GM23338 (cell line): ENCODE data around the gene ST6GALNAC3. TPM values are rescaled to one million over a fixed set of nuclear protein-coding genes. Genes with fewer than 3 reads are reported as not detected.

Experiments
- ATAC-seq: fragments of 200-7000 bp; cut with Tn5 transposase; 3 replicates; pipeline ENCODE4 v1.9.1; 2020
- DNase-seq: peaks from one replicate; pipeline ENCODE4 v3.0.0-alpha.2; 2015; ENCODE audit warnings: low spot score
- H2AFZ ChIP-seq: fragments of 200-600 bp; sonication (generic); 2 replicates; pipeline ENCODE4 v1.8.0; 2016; ENCODE audit warnings: antibody characterized with exemption, mild to moderate bottlenecking, moderate library complexity
- H3F3A ChIP-seq: fragments of 200-600 bp; sonication (generic); replicated peaks from 2 replicates; pipeline ENCODE4 v1.8.0; 2017; ENCODE audit warnings: antibody characterized with exemption, mixed run types, low read depth
- H3K27ac ChIP-seq: fragments of 200-600 bp; sonication (generic); 2 replicates; pipeline ENCODE4 v1.6.1; 2016; ENCODE audit warnings: low read depth
- H3K27me3 ChIP-seq: fragments of 200-600 bp; sonication (generic); 2 replicates; pipeline ENCODE4 v1.8.0; 2016; ENCODE audit warnings: mild to moderate bottlenecking, mixed run types, moderate library complexity; ENCODE audit not compliant: insufficient read depth
- H3K36me3 ChIP-seq: fragments of 200-600 bp; sonication (generic); 2 replicates; pipeline ENCODE4 v1.8.0; 2016; ENCODE audit warnings: mild to moderate bottlenecking; ENCODE audit not compliant: insufficient read depth
- H3K4me1 ChIP-seq: fragments of 200-600 bp; sonication (generic); 2 replicates; pipeline ENCODE4 v1.8.0; 2016; ENCODE audit warnings: mild to moderate bottlenecking, moderate library complexity; ENCODE audit not compliant: insufficient read depth
- H3K4me2 ChIP-seq: fragments of 200-600 bp; sonication (generic); 2 replicates; pipeline ENCODE4 v1.7.1; 2017; ENCODE audit warnings: mixed run types
- H3K4me3 ChIP-seq: fragments of 200-600 bp; sonication (generic); 2 replicates; pipeline ENCODE4 v1.6.1; 2016; ENCODE audit warnings: mixed run types
- H3K79me2 ChIP-seq: fragments of 200-600 bp; sonication (generic); replicated peaks from 2 replicates; pipeline ENCODE4 v1.8.0; 2017; ENCODE audit warnings: mild to moderate bottlenecking; ENCODE audit not compliant: insufficient read depth
- H3K9me2 ChIP-seq: fragments of 200-600 bp; sonication (generic); 2 replicates; pipeline ENCODE4 v1.8.0; 2017; ENCODE audit not compliant: insufficient read depth
- H4K20me1 ChIP-seq: fragments of 200-600 bp; sonication (generic); replicated peaks from 2 replicates; pipeline ENCODE4 v1.8.0; 2017; ENCODE audit warnings: mild to moderate bottlenecking; ENCODE audit not compliant: insufficient read depth
- H3K27ac Mint-ChIP-seq: 2 replicates; pipeline ENCODE4 v1.8.0; 2020; ENCODE audit warnings: inconsistent platforms, mild to moderate bottlenecking, moderate library complexity, mixed read lengths
- H3K27me3 Mint-ChIP-seq: 3 replicates; pipeline ENCODE4 v1.8.0; 2022; ENCODE audit warnings: low read depth, mild to moderate bottlenecking, moderate library complexity, mixed read lengths, inconsistent platforms; ENCODE audit not compliant: insufficient read depth, poor library complexity
- H3K36me3 Mint-ChIP-seq: 3 replicates; pipeline ENCODE4 v1.8.0; 2021; ENCODE audit warnings: low read depth, mild to moderate bottlenecking, inconsistent platforms, moderate library complexity, mixed read lengths
- H3K4me1 Mint-ChIP-seq: 3 replicates; pipeline ENCODE4 v1.8.0; 2020; ENCODE audit warnings: mild to moderate bottlenecking, inconsistent platforms, mixed read lengths
- H3K4me3 Mint-ChIP-seq: 3 replicates; pipeline ENCODE4 v1.8.0; 2021; ENCODE audit warnings: moderate library complexity, mild to moderate bottlenecking, inconsistent platforms, mixed read lengths
- H3K9me3 Mint-ChIP-seq: 3 replicates; pipeline ENCODE4 v1.8.0; 2020; ENCODE audit warnings: moderate library complexity, mild to moderate bottlenecking, inconsistent platforms, mixed read lengths
- CREB1 ChIP-seq: fragments of 250-450 bp; sonication (Bioruptor Pico); IDR thresholded peaks from 2 replicates; pipeline ENCODE4 v1.5.0; 2020; ENCODE audit warnings: low read depth, mild to moderate bottlenecking, moderate library complexity
- CTCF ChIP-seq, 2 experiments: fragments of 200-600 bp in 1 of 2; sonication (generic) in 1 of 2; conservative IDR thresholded peaks; 2 replicates each; pipeline versions ENCODE4 v1.5.1 to v1.6.1; 2016 to 2017; ENCODE audit warnings: antibody characterized with exemption in 2 of 2, low read depth in 2 of 2, mild to moderate bottlenecking in 2 of 2, moderate library complexity in 1 of 2
- ETS1 ChIP-seq: IDR thresholded peaks from 2 replicates; pipeline ENCODE4 v1.6.1; 2016; ENCODE audit warnings: antibody characterized with exemption
- EZH2 ChIP-seq: fragments of 200-600 bp; sonication (generic); IDR thresholded peaks from one replicate; pipeline ENCODE4 v1.8.0; 2017; ENCODE audit warnings: antibody characterized with exemption, mild to moderate bottlenecking, low read depth; ENCODE audit not compliant: unreplicated experiment
- EZH2phosphoT487 ChIP-seq: fragments of 200-600 bp; sonication (generic); IDR thresholded peaks from one replicate; pipeline ENCODE4 v1.8.1; 2018; ENCODE audit warnings: antibody characterized with exemption; ENCODE audit not compliant: unreplicated experiment
- JUNB ChIP-seq: IDR thresholded peaks from one replicate; pipeline ENCODE4 v1.6.1; 2016; ENCODE audit warnings: antibody characterized with exemption; ENCODE audit not compliant: unreplicated experiment
- NANOG ChIP-seq: IDR thresholded peaks from 2 replicates; pipeline ENCODE4 v1.6.1; 2016; ENCODE audit warnings: antibody characterized with exemption, borderline replicate concordance
- POLR2AphosphoS5 ChIP-seq: IDR thresholded peaks from 2 replicates; pipeline ENCODE4 v1.6.1; 2016; ENCODE audit warnings: antibody characterized with exemption, low read depth
- REST ChIP-seq: IDR thresholded peaks from one replicate; pipeline ENCODE4 v1.6.1; 2018; ENCODE audit warnings: antibody characterized with exemption; ENCODE audit not compliant: unreplicated experiment
- STAT1 ChIP-seq: IDR thresholded peaks from one replicate; pipeline ENCODE4 v1.6.1; 2016; ENCODE audit warnings: antibody characterized with exemption; ENCODE audit not compliant: unreplicated experiment
- ZNF114 ChIP-seq: fragments of 250-450 bp; sonication (Bioruptor Pico); IDR thresholded peaks from 2 replicates; pipeline ENCODE4 v1.5.0; 2020; ENCODE audit warnings: mild to moderate bottlenecking, moderate library complexity
- ZNF331 ChIP-seq: fragments of 250-450 bp; sonication (Bioruptor Pico); IDR thresholded peaks from 2 replicates; pipeline ENCODE4 v1.5.0; 2020; ENCODE audit warnings: low read depth, mild to moderate bottlenecking, moderate library complexity
- ZNF462 ChIP-seq: fragments of 250-450 bp; sonication (Bioruptor Pico); IDR thresholded peaks from 2 replicates; pipeline ENCODE4 v1.5.0; 2020; ENCODE audit warnings: mild to moderate bottlenecking, moderate library complexity
- polyA plus RNA-seq: library from polyadenylated mRNA; unstranded; fragments of >200 nt; fragmentation: Nextera tagmentation; extraction: Ambion mirVana; gene quantifications from 2 replicates; pipeline ENCODE4 v1.2.1, GENCODE V29; 2016
- total RNA-seq: library from RNA; depleted of rRNA; stranded (reverse); fragments of >200 nt; shearing (Covaris generic); gene quantifications from 2 replicates; pipeline ENCODE4 v1.2.3, GENCODE V29; 2014

The ST6GALNAC3 gene
- total and polyA plus RNA-seq, 2 experiments from 2014 or later, result 4.7 to 11.6 TPM

DNA sequence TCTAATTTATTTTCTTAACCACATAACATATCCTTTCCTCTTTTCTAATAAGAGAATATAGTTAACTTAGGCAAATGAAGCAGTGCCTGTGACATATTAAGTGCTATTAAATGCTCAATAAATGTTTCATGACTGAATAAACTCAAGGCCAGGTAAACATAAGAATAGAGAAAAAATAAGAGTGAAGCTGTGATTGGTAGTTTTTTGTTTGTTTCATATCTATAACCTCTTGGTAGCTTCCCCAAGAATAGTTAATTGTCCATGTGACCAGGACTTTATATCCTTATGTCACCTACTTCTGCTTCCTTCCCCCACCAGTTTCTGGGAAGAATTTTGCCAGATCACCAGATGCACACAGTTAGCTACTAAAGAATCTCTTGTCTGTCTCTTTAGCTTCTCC lies 497.7 kb downstream of the ST6GALNAC3 start:
- TF ChIP-seq ZNF462 (CRISPR knock-in tag) (no peak), EZH2phosphoT487 (no peak), POLR2AphosphoS5 (no peak), ZNF114 (CRISPR knock-in tag) (no peak), STAT1 (no peak), NANOG (no peak), ZNF331 (no peak), ETS1 (no peak), EZH2 (no peak), JUNB (no peak), REST (no peak), CREB1 (CRISPR knock-in tag) (no peak), CTCF (conservative IDR thresholded peaks at IDR 0.05; ENCODE audit: low read depth in 2 of 2) (no peak)
- no peak overlapping the region for H3K27ac ChIP-seq
- H3K79me2 ChIP-seq, result no peaks in the 10 kb centered on the region
- H3K27me3 ChIP-seq, result no peaks in the 10 kb centered on the region
- no peak overlapping the region for H3K4me3 ChIP-seq
- no peak overlapping the region for H3K4me3 Mint-ChIP-seq
- H3K4me2 ChIP-seq, result no peak overlapping the region
- no peaks in the 10 kb centered on the region for H4K20me1 ChIP-seq
- no peaks in the 10 kb centered on the region for H3K36me3 ChIP-seq
- H3K36me3 Mint-ChIP-seq, result no peaks in the 10 kb centered on the region
- H3K9me3 Mint-ChIP-seq, result no peaks in the 10 kb centered on the region
- no peaks in the 10 kb centered on the region for H3K27me3 Mint-ChIP-seq
- H3K4me1 ChIP-seq, result 0 out of 2 replicates have a peak, but pooled peaks cover 4% of the 10 kb centered on the region
- ATAC-seq (no peak), DNase-seq (no peak)
- H3K27ac Mint-ChIP-seq, result no peak overlapping the region; the same call in 1 of the 2 replicates
- H3K9me2 ChIP-seq, result no peaks in the 10 kb centered on the region
- no peaks in the 10 kb centered on the region for H3F3A ChIP-seq
- no peak overlapping the region for H2AFZ ChIP-seq
- H3K4me1 Mint-ChIP-seq, result peaks cover 13% of the 10 kb centered on the region
